HG03565 (cell line): ENCODE results near the gene KDM3A.

ENCODE experiments used
- ATAC-seq: cut with Tn5 transposase; IDR thresholded peaks from one replicate; pipeline ENCODE4 v1.9.1; 2021; ENCODE audit warnings: mild to moderate bottlenecking, moderate library complexity; ENCODE audit not compliant: unreplicated experiment

The KDM3A gene

DNA sequence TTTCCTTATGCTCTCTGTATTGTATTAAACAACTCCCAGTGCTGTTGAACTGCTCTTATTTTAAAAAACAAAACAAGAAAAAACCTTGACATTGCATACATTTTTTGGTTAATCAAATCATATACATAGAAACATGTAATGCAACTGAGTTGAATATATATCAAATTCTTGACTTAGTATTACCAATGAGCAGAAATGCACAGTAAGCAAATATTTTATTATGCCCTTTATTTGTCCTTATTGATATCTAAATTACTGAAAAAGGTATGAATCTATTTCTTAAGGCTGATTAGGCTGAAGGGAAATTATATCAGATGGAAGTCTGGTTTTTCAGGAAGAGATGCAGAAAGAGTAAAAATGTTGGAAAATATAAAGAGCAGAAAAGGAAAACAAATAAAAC lies 6.9 kb upstream of the KDM3A start:
- ATAC-seq, result no peak

DNA sequence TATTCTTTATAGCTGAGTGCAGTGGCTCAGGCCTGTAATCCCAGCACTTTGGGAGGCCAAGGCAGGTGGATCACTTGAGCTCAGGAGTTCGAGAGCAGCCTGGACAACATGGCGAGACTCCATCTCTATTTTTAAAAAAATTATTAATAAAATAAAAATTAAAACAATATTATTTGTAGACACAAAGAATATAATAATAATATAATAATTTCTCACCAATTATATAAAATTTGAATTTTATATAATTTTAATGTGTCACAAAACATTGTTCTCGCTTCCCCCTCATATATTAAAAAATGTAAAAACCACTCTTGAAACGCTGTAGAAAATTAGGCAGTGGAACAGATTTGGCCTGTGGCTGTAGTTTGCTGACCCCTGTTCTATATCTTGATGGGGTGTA lies 5.6 kb upstream of the KDM3A start:
- no peak for ATAC-seq

DNA sequence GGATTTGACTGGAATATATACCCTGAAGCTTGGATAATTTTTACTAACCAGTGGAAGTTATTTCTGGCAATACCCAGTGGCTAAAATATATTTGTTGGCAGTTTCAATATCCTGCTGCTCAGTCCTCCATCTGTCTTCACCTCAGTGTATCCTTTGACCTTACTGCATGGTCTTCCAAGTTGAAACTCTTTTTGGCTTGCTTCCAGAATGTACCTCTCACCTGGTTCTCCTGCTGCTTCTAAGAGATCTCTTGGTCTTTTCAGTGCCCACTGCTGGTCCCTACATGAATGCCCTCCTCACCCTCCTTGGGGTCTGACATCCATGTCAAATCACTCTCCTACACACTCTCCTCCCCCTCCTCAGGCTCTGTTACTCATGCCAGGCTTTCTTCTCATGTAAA lies 4.8 kb upstream of the KDM3A start:
- ATAC-seq, result no peak

DNA sequence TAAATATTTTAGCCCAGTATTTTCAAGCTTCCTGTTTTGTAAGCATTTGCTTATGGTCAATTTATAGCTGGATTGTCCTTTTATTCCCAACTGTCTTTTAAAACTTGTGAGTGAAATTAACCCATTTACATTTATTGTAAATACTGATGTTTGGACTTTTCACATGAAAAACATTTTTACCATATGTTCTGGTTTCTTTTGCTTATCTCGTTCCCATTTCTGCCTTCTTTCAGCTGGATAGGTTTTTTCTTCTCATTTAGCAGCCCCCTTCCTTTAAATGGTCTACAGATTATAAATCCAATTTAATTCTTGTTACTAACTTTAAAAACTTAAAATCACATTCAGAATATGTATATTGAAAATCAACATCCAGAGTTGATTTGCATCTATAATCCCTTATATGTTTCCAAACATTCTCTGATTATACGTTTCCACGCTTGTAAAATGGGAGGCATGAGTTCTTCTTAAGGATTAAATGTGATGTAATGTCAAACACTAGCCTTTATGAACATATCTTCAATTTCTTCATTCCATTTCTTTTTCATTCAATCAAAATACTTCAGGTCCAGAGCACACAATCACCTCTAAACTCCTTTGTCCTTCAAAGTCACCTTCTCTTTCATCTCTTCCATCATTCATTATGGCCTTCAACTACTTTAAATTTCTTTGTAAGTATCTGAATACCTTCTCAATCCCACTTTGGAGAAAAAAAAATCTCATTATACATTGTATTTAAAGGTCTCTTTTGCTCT lies 1.1 kb upstream of the KDM3A start:
- no peak for ATAC-seq

DNA sequence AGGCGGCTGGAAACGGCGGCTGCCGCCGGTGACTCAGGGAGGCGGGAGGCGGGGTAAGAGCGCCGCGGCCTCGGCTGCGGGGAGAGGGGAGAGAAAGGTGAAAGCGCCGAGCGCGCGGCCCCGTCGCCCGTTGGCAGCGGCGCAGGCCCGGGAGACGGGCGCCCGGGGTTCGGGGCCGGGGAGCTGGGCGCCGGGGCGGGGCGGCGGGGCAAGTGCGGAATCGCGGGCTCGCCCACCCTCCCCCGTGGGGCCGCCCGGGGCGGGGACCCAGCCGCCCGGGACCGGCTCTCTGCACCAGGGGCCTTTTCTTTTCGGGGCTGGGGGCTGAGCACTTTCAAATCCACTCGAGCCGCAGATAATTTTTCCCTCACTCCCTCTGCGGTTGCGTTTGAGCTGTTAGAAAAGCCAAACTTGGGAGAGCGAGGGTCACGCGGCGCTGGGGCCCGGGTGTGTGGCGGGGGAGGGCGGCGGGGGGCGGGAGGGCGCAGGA lies 266 bp downstream of the KDM3A start:
- ATAC-seq, result no peak

DNA sequence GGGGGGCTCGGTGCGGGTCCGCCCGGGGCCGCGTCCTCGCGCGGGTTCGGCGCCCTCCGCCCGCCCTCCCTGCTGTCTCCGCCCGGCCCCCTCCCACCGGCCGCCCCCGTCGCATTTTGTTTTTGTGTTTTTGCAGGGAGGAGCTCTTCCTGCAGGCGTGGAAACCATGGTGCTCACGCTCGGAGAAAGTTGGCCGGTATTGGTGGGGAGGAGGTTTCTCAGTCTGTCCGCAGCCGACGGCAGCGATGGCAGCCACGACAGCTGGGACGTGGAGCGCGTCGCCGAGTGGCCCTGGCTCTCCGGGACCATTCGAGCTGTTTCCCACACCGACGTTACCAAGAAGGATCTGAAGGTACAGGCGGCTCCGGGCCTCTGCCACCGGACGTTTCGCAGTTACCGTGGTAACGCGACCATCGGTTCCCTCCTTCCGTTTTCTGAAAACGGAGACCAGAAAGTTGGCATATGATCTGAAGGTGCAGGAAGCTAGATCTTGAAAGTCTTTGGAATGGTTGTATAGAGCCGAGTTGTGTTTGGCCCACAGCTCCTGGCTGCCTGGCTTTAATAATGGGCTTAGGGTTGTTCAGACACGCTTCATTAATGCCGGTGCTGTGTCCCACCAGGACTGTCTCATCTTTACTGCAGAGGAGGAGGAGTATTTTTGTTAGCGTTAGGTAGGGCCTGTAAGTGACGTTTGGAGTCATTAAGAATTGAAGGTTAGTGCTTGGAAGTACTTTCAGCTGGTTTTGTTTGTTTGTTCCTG lies 891 bp downstream of the KDM3A start:
- ATAC-seq, result peak; percentile 4

DNA sequence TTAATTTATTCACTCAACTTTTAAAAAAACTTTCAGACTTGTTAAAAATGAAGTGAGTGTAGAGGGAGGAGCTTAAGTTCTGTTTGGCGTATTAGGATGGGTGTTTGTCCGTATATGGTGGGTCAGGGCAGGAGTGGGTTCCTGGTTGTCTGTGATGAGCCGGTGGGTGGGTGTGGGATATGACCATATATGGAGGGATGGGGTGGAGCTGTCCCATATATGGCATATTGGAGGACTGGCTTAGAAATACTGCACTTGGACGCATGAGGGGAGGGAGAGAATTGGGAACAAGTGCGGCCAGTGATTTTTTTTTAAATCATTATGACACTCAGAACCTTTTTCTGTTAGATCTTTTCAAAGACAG lies 1.5 kb downstream of the KDM3A start:
- peak; percentile 60 for ATAC-seq

DNA sequence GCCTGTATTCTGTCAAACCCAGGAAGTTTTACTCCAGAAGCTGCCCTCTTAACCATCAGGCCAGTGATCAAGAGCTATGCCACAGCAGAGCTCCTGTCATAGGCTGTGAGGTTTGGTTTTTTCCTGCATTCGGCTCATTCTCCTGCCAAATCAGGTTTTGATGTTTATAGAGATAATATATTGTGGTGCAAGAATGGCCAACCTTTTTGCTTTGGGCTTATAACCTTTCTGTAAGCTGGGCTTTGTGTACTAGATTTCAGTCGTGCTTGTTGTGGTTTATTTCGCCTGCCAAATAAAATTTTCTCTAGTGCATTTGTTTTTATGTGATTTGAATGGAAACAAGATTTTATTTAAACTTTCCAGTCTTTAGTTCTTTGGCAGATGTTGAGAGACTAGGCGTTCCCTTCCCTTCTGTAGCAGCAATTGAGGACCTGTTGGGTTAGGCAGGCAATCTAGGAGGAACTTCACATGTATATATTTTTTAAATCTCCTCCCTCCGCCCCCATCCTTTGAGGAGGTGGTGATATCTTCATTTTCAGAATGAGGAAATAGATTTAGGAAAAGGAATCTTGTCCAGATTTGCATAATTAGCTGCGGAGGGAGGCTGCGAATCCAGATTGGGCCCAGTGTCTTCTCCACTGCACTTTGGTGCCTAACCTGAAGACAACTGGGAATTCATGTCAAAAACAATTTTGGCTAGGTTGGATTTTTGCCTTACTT lies 2.6 kb downstream of the KDM3A start:
- no peak for ATAC-seq

DNA sequence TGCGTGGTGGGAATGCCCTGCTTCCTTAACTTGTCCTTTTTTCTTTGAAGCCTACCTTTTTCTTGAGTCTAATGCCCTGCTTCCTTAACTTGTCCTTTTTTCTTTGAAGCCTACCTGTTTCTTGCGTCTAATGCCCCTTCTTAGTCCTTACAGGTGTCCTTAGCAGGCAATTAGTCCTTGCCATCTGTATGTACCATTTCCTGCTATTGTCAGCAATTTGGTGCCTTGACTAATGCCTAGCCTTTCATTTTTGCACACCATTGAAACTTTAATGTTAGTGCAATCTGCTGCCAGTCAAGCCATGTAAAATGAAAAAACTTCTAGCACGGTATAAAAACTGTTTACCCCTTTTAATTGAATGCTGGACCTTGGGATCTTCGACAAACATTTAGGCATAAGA lies 4.3 kb downstream of the KDM3A start:
- ATAC-seq, result no peak

DNA sequence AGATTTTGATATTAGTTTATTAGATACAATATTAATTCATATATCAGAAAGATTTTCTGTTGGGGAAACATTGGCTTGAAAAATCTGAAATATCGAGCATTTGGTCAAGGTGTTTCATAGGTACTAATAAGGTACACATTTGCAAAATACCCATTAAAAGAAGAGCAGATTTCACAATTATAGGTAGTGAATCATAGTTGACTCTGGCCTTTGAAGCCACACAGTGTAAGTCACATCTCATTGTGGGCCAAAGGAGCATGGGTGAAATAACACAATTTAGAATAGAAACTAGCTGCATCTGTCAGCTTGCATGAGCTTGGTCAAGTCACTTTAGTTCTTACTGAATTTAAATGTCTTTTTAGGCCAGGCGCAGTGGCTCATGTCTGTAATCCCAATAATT lies 4.9 kb downstream of the KDM3A start:
- no peak for ATAC-seq

DNA sequence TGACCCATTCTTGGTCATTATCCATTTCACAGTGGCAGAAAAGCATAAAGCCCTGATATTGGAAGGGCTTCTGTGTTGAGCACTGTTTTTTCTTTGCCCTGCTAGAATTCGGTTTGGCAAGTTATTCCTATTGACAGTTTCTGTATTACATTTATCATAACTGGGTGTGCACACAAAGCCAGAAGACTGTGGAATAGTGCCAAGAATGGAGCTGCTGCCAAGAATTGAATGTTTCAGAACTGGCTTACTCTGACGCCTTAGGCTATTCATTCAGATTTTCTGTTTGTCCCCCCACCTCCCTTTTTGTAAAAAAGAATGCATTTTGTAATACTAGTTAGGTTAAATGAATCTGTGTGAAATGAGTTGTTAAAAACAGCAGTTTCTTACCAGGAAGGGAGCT lies 12.7 kb downstream of the KDM3A start:
- no peak for ATAC-seq

DNA sequence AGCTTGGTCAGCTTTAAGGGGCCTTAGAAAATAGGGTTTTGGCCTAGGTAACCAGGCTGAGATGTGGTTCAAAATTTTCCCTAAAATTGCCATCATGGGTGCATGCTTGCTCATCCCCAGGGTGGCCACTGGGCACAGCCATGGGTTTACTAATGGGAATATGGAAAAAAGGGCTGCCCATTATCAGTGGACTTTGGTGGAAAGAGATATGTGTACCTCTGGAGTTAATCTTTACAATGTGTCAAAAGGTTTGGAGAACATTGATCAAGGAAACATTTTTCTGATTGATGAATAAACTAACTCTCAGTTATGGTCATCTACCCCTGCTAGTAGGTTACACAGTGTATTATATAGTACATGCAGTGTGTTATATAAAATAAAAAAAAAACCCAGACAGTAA lies 13.1 kb downstream of the KDM3A start:
- no peak for ATAC-seq

DNA sequence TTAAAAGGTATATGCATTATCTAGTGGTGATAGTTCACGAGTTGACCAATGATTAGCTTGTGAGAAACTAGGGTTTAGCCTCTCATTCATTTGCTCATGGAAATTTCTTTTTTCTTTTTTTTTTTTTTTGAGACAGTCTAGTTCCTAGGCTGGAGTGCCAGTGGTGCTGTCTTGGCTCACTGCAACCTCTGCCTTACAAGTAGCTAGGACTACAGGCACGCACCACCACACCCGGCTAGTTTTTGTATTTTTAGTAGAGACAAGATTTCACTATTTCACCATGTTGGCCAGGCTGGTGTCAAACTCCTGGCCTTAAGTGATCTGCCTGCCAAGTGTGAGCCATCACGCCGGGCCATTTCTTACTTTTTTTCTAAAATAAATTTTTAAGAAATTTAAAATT lies 14.0 kb downstream of the KDM3A start:
- no peak for ATAC-seq

DNA sequence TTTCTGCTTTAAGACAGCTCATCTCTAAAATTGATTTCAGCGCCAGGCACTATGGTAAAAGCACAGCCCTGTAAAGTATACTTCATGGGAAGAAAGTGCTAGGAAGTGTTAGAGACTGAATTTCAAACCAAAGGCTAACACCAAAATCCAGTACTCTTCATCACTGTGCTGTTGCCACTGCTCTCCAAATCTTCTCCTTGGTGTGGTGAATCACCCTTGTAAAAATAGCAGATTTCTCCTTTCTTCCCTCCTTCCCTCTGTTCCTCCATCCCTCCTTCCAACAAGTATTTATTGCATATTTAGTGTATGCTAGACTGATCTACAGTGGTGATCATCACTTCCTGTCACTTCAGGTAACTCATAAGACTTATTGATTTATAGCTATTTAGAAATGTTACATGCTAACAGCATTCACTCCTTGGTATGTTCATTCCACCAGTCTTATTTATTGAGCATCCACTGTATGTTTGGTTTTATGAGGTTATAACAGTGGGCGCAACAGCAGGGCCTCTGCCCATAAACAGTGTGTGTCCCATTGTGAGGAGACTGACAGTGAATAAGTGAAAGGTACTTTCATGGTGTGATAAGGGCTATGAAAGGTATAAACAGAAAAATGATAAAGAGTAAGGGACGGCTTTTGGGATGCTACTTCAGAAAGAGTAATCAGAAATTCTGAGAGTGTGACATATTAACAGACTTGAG lies 20.0 kb downstream of the KDM3A start:
- ATAC-seq, result no peak

DNA sequence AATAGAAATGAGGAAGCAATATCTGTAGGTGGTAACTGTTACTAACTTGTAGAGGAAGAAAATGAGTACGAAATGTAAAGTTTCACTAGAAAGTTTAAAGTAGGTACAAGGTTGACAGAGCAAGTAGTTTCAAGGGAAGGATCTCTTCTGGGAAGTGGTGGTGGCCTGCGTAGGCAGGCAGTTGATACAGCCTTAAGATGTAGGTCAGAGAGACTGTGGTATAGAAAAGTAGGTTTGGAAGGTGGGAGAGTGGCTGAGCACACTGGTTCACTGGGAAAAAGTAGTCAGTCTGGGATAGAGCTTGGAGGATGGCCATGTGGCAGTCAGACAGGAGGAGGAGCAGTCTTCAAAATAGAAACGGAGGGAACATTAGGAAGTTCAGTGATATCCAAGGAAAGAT lies 23.5 kb downstream of the KDM3A start:
- ATAC-seq, result no peak

DNA sequence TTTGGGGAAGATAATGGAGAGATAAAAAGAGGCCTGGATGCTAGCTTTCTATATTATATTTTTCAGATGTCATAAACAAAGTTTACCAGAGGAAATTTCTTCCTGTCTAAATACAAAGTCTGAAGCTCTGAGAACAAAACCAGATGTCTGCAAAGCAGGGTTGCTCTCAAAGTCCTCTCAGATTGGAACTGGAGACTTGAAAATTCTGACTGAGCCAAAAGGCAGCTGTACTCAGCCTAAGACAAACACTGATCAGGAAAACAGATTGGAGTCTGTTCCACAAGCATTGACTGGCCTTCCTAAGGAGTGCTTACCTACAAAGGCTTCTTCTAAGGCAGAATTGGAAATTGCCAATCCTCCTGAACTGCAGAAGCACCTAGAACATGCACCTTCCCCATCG lies 25.1 kb downstream of the KDM3A start:
- no peak for ATAC-seq

DNA sequence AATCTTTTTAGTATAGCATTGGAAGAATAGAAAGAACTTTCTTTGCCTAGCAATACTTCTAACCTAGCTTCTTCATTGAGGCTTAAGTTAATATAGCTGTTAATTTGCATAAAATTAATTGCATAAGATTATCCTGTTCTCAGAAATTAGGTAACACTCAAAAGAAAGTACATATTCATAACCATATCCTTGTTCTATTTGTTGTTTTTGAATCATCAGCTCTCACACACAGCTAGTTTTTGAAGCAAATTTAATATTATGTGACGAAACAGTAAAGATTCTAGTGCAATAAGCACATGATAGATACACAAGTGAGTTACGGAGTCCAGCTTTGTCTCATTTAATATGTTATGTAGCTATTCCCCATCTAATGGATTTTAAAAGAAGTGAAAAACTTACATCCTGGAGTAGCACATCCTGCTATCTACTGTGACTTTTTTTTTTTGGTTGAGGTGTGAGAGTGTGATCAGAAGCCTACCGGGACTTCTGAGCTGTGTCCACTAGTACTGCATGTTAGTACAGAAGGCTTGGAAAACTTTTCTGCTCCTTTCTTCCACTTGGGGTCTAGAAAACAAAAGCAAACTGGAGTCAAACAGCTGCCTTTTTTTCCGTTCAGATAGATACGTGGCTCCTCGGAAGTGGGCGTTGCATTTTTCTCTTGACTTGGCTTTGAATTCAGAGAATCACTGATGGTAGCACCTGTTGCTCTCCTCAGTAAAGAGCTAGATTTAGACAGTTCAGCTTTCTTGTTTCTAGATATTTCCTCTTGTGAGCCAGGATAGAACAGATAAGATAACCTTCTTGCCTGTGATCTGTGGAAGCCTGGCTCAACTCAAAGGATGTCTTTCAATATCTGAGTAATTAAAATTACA lies 27.2 kb downstream of the KDM3A start:
- no peak for ATAC-seq

DNA sequence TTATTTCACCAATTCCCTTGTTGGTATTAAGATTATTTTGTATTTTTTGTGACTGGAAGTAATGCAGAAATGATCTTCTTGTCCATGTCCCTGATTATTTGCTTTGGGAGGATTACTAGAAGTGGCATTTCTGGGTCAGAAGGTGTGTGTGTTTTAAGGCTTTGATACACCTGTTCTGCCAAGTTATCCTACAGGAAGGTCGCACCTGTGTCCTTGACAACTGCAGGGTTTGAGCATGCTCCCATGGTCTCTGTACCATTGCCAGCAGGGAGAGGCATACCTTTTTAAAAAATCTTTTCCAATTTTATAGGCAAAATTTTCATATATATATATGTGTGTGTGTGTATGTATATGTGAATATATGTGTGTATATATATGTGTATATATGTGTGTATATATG lies 29.7 kb downstream of the KDM3A start:
- no peak for ATAC-seq

DNA sequence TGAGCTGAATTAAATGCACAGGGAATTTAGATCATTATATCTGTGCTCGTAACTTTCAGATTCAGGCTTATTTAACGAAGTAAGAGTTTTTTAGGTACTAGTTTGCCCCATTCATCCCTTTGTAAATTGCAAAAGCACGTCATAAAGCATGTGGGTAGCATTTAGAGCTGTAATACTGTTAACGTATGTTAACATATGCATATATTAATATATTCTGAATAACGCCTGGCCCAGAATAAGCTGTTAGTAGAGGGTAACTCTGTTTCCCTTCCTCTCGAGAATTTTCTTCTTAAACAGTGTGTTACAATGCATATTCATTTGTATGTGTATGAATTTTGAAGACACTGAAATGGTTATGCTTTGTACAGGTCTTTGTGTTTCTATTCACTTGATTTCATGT lies 30.5 kb downstream of the KDM3A start:
- no peak for ATAC-seq

DNA sequence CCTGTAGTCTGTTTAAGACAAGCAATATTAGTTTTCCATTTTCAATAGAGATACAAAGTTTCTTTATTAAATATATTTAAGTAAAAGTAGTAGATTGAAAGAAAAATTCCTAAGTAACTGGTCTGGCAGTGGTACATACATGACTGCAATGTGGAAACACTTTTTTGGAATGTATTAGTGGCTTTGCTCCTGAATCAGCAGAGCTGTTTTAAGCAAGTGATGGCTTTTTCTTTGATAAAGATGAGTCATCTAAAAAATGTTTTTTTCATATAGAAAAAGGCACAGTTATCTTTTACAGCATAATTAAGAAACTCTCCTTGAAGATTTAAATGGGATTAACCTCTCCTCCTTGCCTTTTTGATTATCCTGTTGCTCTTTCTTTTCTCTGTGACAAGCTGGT lies 34.9 kb downstream of the KDM3A start:
- ATAC-seq, result no peak
